HG03520 (cell line): Measurements from ENCODE around the gene KMO.
A peak's percentile ranks its signal among the peaks of the same experiment; 100 is the strongest.

Experiments used
- ATAC-seq: cut with Tn5 transposase; IDR thresholded peaks from one replicate; pipeline ENCODE4 v1.9.1; 2021; ENCODE audit warnings: mild to moderate bottlenecking, moderate library complexity; ENCODE audit not compliant: unreplicated experiment

KMO gene

DNA sequence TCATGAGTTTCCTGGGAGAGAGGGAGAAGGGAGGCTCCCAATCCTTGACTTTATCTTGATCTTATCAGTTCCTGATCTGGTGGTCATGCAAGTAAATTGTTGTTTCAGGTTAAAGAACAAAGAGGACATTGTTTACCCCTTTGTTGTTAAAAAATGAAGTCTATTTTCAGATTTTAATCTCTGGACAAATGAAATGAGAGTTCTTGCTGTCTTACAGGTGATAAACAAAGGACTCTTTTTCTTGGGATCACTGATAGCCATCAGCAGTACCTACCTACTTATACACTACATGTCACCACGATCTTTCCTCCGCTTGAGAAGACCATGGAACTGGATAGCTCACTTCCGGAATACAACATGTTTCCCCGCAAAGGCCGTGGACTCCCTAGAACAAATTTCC lies 59.6 kb downstream of the KMO start:
- no peak for ATAC-seq

DNA sequence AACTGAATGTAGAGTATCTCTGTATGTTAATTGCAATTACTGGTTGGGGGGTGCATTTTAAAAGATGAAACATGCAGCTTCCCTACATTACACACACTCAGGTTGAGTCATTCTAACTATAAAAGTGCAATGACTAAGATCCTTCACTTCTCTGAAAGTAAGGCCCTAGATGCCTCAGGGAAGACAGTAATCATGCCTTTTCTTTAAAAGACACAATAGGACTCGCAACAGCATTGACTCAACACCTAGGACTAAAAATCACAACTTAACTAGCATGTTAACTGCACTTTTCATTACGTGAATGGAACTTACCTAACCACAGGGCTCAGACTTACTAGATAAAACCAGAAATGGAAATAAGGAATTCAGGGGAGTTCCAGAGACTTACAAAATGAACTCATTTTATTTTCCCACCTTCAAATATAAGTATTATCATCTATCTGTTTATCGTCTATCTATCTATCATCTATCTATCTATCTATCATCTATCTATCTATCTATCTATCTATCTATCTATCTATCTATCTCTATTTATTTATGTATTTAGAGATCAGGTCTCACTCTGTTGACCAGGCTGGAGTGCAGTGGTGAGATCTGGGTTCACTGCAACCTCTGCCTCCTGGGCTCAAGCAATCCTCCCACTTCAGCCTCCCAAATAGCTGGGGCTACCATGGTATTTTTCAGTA lies 60.2 kb downstream of the KMO start:
- peak; percentile 87 for ATAC-seq

DNA sequence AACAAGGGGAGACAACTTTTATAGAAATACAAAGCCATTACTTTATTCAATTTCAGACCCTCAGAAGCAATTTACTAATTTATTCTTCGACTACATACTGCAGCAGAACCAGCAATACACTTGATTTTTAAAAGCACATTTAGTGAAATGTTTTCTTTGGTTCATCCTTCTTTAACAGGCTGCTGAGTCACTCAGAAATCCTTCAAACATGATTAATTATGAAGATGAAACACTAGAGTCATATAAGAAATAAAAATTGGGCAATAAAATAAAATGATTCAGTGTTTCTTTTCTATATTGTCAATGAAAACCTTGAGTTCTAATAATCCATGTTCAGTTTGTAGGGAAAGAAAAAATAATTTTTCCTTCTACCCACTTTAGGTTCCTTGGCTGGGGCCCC lies 61.0 kb downstream of the KMO start:
- ATAC-seq: no peak

- no peak for ATAC-seq
These were observed 64.5 kb downstream of the KMO start for GRCh38 chr1:241596633-241597032.

DNA sequence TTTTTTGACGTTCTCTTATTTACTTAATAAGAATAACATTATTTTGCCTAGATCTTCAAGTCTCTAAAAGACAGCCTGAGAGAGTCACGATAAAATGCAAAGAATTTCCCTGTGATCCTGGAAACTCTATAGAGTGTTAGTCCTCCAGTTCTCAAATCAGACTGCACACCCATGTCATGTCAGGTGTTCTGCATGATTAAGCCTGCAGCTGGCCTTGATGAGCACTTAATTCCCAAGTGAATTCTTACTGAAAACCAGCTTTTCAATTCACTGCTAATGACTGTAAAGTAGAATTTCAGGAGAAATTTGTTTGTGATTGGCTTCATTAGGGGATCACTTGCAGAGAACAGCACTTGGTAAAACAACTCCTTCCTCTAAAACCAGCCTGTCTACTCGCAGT lies 66.1 kb downstream of the KMO start:
- ATAC-seq: no peak

DNA sequence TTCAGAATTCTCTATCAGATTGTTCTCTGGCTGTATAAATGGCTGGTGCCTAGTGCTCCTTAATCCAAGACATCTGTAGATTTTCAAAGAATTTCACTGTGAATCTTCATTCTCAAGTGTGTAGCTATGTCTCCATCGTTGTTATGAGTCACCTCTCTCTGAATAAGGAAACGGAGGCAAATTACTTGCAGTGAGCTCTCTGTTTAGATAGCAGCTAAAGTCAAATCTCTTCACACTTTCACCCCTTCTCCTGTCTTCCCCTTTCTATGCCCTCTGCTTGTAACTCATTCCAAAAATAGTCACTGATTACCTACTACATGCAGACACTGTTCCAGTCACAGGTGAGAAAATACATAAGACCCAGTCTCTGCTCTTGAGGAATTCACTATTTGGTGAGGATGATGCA lies 68.3 kb downstream of the KMO start:
- ATAC-seq: peak; percentile 81

DNA sequence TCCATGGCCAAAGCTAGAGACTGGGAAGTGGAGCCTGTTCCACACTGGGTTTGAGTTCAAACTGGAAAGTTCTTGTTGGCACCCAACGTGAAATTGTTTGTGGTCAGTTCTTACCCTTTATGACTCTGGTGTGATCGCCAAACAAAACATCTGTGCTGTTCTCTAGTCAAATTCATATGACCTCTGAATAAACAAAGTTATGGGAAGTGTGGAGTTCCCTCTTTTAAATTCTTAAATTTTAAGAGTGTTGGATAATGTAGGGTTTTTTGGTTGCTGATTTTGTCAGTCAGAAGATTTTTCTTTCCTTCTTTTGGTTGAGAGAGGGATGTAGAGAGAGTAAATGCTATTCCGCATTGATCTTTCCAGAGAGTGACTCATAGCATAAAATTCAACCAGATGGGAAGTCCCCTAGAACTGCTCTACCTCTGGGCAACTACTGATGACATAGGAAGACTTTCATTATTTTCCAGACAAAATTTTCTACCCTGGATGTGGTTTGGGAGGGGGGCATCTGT lies 71.6 kb downstream of the KMO start:
- no peak for ATAC-seq

GRCh38 chr1:241605146-241605805 lies 73.1 kb downstream of the KMO start:
- ATAC-seq: no peak

DNA sequence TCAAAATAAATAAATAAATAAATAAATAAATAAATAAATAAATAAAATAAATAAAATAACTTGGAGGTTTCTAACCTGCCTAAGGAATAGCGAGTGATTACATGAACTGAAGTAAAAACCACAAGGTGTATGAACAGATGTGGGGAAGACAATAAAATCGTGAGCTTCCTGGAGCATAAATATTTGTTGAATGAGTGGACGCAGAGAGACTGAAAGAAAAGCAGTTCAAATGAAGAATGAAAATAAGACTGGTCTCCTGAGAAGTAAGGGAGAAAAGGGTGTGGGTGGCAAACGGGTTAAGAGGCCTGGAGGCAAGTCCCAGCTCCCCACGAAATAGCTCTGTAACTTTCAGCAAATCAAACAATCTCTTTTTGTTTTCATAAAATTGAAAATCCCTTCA lies 74.4 kb downstream of the KMO start:
- no peak for ATAC-seq

GRCh38 chr1:241607497-241607896 lies 75.3 kb downstream of the KMO start:
- ATAC-seq: no peak

GRCh38 chr1:241608379-241609033 lies 76.3 kb downstream of the KMO start:
- ATAC-seq: no peak

- ATAC-seq: no peak
These were observed 78.1 kb downstream of the KMO start for GRCh38 chr1:241610056-241610815.

- peak; percentile 90 for ATAC-seq
These were observed 78.9 kb downstream of the KMO start for GRCh38 chr1:241611063-241611462.

DNA sequence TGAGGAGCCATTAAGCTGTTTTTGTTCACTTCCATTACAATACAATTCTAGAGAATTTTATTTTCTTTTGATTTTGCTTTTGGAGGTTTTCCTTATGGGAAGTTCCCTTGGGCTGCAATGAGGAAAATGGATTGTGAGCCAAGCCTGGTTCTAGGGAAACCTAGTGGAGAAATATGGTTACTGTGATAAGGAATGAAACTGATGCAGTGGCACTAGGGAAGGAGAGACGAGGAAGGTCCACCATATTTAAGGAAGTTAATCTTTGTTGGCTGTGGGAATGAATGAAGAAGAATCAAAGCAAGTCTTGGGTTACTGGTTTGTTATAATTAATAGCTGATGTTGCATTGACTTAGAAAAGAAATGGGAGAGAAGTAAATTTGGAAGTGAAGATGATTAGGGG lies 79.6 kb downstream of the KMO start:
- no peak for ATAC-seq

GRCh38 chr1:241612533-241613477 lies 80.6 kb downstream of the KMO start:
- ATAC-seq: no peak

DNA sequence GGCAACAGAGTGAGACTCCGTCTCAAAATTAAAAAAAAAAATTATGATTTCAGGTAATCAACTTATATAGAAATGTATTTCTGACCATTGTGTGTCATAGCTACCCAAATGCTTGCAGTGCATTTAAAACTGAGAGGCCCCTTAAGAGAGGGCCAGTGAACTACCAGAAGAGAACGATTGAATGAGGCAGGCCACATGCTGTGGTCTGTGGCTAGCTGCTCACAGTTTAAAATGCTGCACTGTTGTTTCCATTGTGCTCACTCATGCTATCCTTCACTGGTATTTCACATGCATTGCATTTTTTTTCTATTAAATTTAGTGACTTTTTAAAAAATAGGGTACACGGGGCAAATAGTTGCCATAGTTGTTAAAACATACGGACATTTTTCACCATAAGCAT lies 82.0 kb downstream of the KMO start:
- ATAC-seq: no peak

- no peak for ATAC-seq
These were observed 82.4 kb downstream of the KMO start for GRCh38 chr1:241614572-241614971.

- no peak for ATAC-seq
These were observed 83.1 kb downstream of the KMO start for GRCh38 chr1:241615043-241615974.

- no peak for ATAC-seq
These were observed 85.2 kb downstream of the KMO start for GRCh38 chr1:241617426-241617825.
